Body of pancreas (tissue), 4 donors: ENCODE measurements around the gene TLNRD1. TPM values are rescaled to one million over a fixed set of nuclear protein-coding genes. Genes with fewer than 3 reads are reported as not detected.

Experiments
- ATAC-seq: fragments of 150-250 bp; one replicate; pipeline ENCODE4 v1.9.1; 2016
- DNase-seq, 4 donors: peaks; one replicate each; pipeline ENCODE4 v3.0.0-alpha.2; 2019
- H3K27ac ChIP-seq, 4 donors: fragments of 200-600 bp; sonication (generic); 1 replicate in 3 of 4; 2 replicates in 1 of 4; pipeline versions ENCODE4 v1.5.1 to v1.6.1; 2016 to 2019; ENCODE audit warnings: mild to moderate bottlenecking in 1 of 4, mixed read lengths in 1 of 4, moderate library complexity in 1 of 4
- H3K27me3 ChIP-seq, 2 donors: fragments of 200-600 bp; sonication (generic); one replicate each; pipeline ENCODE4 v1.6.0; 2016; ENCODE audit warnings: mild to moderate bottlenecking in 1 of 2
- H3K36me3 ChIP-seq, 2 donors: fragments of 200-600 bp; sonication (generic); replicated peaks in 1 of 2; 2 replicates each; pipeline ENCODE4 v1.5.1; 2016; ENCODE audit warnings: low read depth in 2 of 2; ENCODE audit not compliant: insufficient read depth in 1 of 2
- H3K4me1 ChIP-seq: fragments of 200-600 bp; sonication (generic); one replicate; pipeline ENCODE4 v1.6.0; 2016
- H3K4me3 ChIP-seq, 2 donors: fragments of 200-600 bp; sonication (generic); 1 replicate in 1 of 2; 2 replicates in 1 of 2; pipeline ENCODE4 v1.5.1; 2016 to 2019
- H3K9me3 ChIP-seq, 3 donors: fragments of 200-600 bp; sonication (generic); 1 replicate in 2 of 3; 2 replicates in 1 of 3; pipeline ENCODE4 v1.5.1; 2016
- POLR2A ChIP-seq, 3 donors: fragments of 450-650 bp; IDR thresholded peaks; one replicate each; pipeline ENCODE4 v1.6.1; 2016; ENCODE audit warnings: antibody characterized with exemption in 3 of 3, mild to moderate bottlenecking in 2 of 3
- WGBS, 2 donors: methylation state at CpG; one replicate each; pipeline ENCODE4 v1.1.5; 2017; 5-methylcytosine and 5-hydroxymethylcytosine counted together
- intact Hi-C: fragments of 100-400 bp; cut with DNase I; formaldehyde crosslinking; loops from one replicate; pipeline ENCODE4 v1.15.1; 2023
- total RNA-seq, 2 donors: library from RNA; depleted of rRNA; stranded (reverse); fragments of >200 nt; gene quantifications; one replicate each; pipeline ENCODE4 v1.1.0, GENCODE V29; 2016
- TF ChIP-seq, protein P1 (sequence below), 7 experiments: fragments of 450-650 bp in 4 of 7; fragments of 200-600 bp in 3 of 7; sonication (generic) in 3 of 7; IDR thresholded peaks; one replicate each; pipeline ENCODE4 v1.5.1; 2016 to 2019; ENCODE audit warnings: antibody characterized with exemption in 7 of 7

Gene TLNRD1
- total RNA-seq, 2 donors from 2014 or later = 22.6 to 44.8 TPM

GRCh38 chr15:80977627-80978036 lies 23.1 kb upstream of the TLNRD1 start:
- TF ChIP-seq, protein P1, sequence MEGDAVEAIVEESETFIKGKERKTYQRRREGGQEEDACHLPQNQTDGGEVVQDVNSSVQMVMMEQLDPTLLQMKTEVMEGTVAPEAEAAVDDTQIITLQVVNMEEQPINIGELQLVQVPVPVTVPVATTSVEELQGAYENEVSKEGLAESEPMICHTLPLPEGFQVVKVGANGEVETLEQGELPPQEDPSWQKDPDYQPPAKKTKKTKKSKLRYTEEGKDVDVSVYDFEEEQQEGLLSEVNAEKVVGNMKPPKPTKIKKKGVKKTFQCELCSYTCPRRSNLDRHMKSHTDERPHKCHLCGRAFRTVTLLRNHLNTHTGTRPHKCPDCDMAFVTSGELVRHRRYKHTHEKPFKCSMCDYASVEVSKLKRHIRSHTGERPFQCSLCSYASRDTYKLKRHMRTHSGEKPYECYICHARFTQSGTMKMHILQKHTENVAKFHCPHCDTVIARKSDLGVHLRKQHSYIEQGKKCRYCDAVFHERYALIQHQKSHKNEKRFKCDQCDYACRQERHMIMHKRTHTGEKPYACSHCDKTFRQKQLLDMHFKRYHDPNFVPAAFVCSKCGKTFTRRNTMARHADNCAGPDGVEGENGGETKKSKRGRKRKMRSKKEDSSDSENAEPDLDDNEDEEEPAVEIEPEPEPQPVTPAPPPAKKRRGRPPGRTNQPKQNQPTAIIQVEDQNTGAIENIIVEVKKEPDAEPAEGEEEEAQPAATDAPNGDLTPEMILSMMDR (IDR thresholded peaks at IDR 0.05) = peak in 6 of 7 experiments; percentile 25 to 51 (median 46)
- TF ChIP-seq POLR2A (IDR thresholded peaks at IDR 0.05) = no peak
- H3K36me3 ChIP-seq = peaks cover 0 to 6% of the 10 kb centered on the region in 2 donors
- ATAC-seq (peak; percentile 65), DNase-seq (peak; percentile 60 to 70 (median 63))
- H3K4me1 ChIP-seq = peaks cover 10% of the 10 kb centered on the region
- no peaks in the 10 kb centered on the region for H3K27me3 ChIP-seq
- intact Hi-C loops = no loop called here
- WGBS, 2 donors = 50 to 65% methylated on average over 6 to 7 of the region's 7 CpGs
- no peak overlapping the region for H3K4me3 ChIP-seq
- H3K9me3 ChIP-seq = no peaks in the 10 kb centered on the region
- peak overlapping the region in 1 of 4 donors; percentile 1 for H3K27ac ChIP-seq

GRCh38 chr15:80978685-80979329 lies 21.9 kb upstream of the TLNRD1 start:
- DNase-seq (peak in 3 of 4 donors; percentile 30 to 61 (median 34)), ATAC-seq (peak; percentile 65)
- TF ChIP-seq POLR2A (IDR thresholded peaks at IDR 0.05) = no peak
- TF ChIP-seq, protein P1 (IDR thresholded peaks at IDR 0.05) = no peak
- Histone ChIP-seq H3K9me3 (no peaks in the 10 kb centered on the region), H3K4me1 (peaks cover 10% of the 10 kb centered on the region), H3K27me3 (no peaks in the 10 kb centered on the region), H3K27ac (peak overlapping the region; percentile 23 to 56 (median 36)), H3K4me3 (no peak overlapping the region), H3K36me3 (peaks cover 0 to 6% of the 10 kb centered on the region in 2 donors)
- intact Hi-C loops = no loop called here
- 81 to 90% methylated on average over 7 of the region's 7 CpGs for WGBS, 2 donors

- WGBS, 2 donors = 69 to 84% methylated on average over 8 of the region's 8 CpGs
- no peaks in the 10 kb centered on the region for H3K9me3 ChIP-seq
- H3K27ac ChIP-seq = peak overlapping the region in 3 of 4 donors; percentile 2 to 56 (median 28)
- ATAC-seq (no peak), DNase-seq (no peak)
- peaks cover 10% of the 10 kb centered on the region for H3K4me1 ChIP-seq
- H3K4me3 ChIP-seq = no peak overlapping the region
- no peak for TF ChIP-seq POLR2A (IDR thresholded peaks at IDR 0.05)
- TF ChIP-seq, protein P1 (IDR thresholded peaks at IDR 0.05) = no peak
- intact Hi-C loops = loop anchor here (10.0 kb wide), 1 partner anchor 285 kb away; no protein-coding TSS in a partner anchor
- peaks cover 0 to 6% of the 10 kb centered on the region in 2 donors for H3K36me3 ChIP-seq
- H3K27me3 ChIP-seq = no peaks in the 10 kb centered on the region
Observed at GRCh38 chr15:80979538-80980200, 21.1 kb upstream of the TLNRD1 start.

DNA sequence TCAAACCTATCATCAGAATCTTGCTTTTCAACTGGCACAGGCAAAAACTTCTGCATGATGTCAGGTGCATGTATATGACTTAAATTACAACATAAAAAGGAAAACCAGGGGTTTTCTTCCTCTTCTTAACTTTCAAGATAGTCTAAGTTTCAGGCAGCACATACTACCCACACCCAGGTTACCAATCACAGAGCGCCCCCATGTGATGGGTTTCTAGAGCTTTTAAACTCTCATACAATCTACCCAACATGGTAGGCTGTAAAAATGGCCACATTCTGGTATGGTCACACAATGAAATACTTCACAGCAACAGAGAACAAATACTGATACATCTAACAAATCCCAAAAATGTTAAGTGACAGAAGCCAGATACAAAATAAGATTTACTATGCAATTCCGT lies 18.5 kb upstream of the TLNRD1 start:
- Histone ChIP-seq H3K27ac (no peak overlapping the region), H3K4me1 (peaks cover 20% of the 10 kb centered on the region), H3K36me3 (peaks cover 0 to 6% of the 10 kb centered on the region in 2 donors), H3K9me3 (no peaks in the 10 kb centered on the region), H3K27me3 (no peaks in the 10 kb centered on the region), H3K4me3 (no peak overlapping the region)
- TF ChIP-seq, protein P1 (IDR thresholded peaks at IDR 0.05) = no peak
- TF ChIP-seq POLR2A (IDR thresholded peaks at IDR 0.05) = no peak
- intact Hi-C loops = loop anchor here (10.0 kb wide), 1 partner anchor 283 kb away; no protein-coding TSS in a partner anchor
- no peak for ATAC-seq
- 87 to 91% methylated on average over 2 of the region's 2 CpGs for WGBS, 2 donors
- DNase-seq = no peak
